Transverse colon (tissue), 4 donors: ENCODE measurements around the gene ZNF106.

Experiments
- EP300 ChIP-seq: sonication (generic); formaldehyde crosslinking; IDR thresholded peaks from one replicate; pipeline ENCODE4 v1.6.1; 2017; ENCODE audit warnings: antibody characterized with exemption, low read depth
- POLR2A ChIP-seq: fragments of 450-650 bp; IDR thresholded peaks from one replicate; pipeline ENCODE4 v1.6.1; 2016; ENCODE audit warnings: antibody characterized with exemption, mild to moderate bottlenecking, moderate library complexity
- POLR2AphosphoS5 ChIP-seq, 3 donors: sonication (generic); formaldehyde crosslinking; IDR thresholded peaks; one replicate each; pipeline ENCODE4 v1.6.1; 2016; ENCODE audit warnings: antibody characterized with exemption in 3 of 3
- TF ChIP-seq, protein P1 (sequence below), 5 experiments: fragments of 200-600 bp in 3 of 5; fragments of 450-650 bp in 2 of 5; sonication (generic) in 3 of 5; IDR thresholded peaks; 1 replicate in 2 of 5; 2 replicates in 3 of 5; pipeline ENCODE4 v1.5.1; 2016 to 2017; ENCODE audit warnings: antibody characterized with exemption in 5 of 5, inconsistent platforms in 3 of 5, mild to moderate bottlenecking in 2 of 5, moderate library complexity in 1 of 5

DNA sequence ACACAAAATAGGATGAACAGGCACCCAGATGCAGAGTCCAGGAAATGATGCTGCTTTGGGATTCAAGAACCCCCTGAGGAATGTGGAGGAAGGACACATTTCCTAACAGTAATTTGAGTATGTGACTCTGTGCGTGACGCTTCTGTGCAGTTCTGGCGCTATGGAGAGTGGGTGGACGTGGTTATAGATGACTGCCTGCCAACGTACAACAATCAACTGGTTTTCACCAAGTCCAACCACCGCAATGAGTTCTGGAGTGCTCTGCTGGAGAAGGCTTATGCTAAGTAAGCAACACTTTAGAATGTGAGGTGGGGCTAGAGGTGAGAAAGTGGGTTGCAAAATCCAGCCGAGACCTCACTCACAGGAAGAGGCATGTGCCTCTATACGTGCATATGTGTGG lies 103.3 kb downstream of the ZNF106 start:
- TF ChIP-seq, protein P1, sequence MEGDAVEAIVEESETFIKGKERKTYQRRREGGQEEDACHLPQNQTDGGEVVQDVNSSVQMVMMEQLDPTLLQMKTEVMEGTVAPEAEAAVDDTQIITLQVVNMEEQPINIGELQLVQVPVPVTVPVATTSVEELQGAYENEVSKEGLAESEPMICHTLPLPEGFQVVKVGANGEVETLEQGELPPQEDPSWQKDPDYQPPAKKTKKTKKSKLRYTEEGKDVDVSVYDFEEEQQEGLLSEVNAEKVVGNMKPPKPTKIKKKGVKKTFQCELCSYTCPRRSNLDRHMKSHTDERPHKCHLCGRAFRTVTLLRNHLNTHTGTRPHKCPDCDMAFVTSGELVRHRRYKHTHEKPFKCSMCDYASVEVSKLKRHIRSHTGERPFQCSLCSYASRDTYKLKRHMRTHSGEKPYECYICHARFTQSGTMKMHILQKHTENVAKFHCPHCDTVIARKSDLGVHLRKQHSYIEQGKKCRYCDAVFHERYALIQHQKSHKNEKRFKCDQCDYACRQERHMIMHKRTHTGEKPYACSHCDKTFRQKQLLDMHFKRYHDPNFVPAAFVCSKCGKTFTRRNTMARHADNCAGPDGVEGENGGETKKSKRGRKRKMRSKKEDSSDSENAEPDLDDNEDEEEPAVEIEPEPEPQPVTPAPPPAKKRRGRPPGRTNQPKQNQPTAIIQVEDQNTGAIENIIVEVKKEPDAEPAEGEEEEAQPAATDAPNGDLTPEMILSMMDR (IDR thresholded peaks at IDR 0.05), result no peak
- TF ChIP-seq POLR2A (no peak), EP300 (no peak), POLR2AphosphoS5 (IDR thresholded peaks at IDR 0.05) (no peak)
